Retinal pigment epithelial cell (primary cell): ENCODE results near the gene KDM7A.

Source experiments
- DNase-seq: peaks from one replicate; pipeline ENCODE4 v3.0.0-alpha.2; 2010; ENCODE audit warnings: low read depth
- H3K4me3 ChIP-seq: 2 replicates; pipeline ENCODE4 v1.5.1; 2011; ENCODE audit warnings: mild to moderate bottlenecking, low read length, control low read depth, moderate library complexity
- CTCF ChIP-seq: conservative IDR thresholded peaks from 2 replicates; pipeline ENCODE4 v1.5.1; 2011; ENCODE audit warnings: low read depth, low read length, control low read depth, inconsistent platforms

The KDM7A gene

DNA sequence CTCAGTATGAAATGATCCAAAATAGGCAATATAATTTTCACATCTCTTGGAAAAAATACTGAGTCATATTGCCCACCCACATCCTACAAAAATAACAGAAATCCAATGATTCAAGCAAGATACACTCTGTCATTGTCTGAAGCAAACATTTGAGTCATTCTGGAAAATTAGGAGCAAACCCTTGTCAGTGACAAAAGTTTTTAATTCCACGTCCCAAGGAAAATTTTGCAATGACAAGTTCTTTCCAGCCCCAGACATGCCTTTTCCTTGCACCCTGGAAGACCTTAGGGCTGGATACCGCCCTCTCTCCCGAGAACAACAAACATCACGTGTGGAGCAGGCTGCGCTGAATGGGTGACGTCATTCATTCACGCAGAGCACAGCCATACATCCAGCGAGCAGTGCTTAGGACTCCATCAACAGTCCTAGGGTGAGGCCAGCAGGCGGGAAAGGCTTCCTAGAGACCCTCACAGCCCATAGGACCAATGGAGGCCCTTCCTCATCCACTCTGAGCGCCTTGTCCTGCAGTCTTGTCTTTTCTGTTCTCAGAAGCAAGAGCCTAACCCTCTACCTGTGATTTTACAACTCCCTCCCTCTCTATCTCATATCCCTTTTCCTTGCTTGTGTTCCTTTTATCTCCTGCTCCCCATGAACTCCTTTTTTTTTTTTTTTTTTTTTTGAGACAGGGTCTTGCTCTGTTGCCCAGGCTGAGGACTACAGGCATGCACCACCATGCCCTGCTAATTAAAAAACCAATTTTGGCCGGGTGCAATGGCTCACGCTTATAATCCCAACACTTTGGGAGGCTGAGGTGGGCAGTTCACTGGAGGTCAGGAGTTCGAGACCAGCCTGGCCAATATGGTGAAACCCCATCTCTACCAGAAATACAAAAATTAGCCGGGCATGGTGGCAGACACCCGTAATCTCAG lies 23.5 kb upstream of the KDM7A start:
- DNase-seq: no peak
- no peak overlapping the region for H3K4me3 ChIP-seq
- TF ChIP-seq CTCF: no peak

- no peak for DNase-seq
- H3K4me3 ChIP-seq: no peak overlapping the region
- no peak for TF ChIP-seq CTCF
Observed at GRCh38 chr7:140197938-140198337, 21.2 kb upstream of the KDM7A start.

DNA sequence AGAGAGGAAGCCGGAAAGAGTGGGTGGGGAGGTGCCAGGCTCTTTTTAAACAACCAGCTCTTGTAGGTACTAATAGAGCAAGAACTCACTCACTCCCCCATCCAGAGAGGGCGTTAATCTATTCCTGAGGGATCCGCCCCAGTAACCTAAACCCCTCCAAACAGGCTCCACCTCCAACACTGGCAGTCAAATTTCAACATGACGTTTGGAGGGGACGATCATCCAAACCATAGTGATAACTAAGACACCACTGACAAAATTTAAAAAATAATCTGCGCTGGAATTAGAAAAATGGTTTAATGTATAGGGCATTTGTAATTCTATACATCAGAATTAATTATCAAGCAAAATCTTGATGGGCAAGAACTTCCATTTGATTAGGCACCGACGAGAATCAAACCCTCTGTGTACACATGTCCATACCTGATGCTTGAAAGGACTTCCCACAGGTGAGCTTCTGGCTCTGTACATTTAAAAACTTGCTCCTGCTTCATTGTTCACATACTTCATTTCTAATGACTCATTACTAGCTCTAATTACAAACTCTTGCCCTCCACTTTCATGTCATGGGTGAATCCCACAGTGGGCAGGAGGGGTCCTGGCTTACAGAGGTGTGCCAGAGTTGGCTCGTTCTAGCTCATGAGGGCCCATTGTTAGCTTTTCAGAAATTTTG lies 20.6 kb upstream of the KDM7A start:
- TF ChIP-seq CTCF: no peak
- no peak overlapping the region for H3K4me3 ChIP-seq
- DNase-seq: no peak

- H3K4me3 ChIP-seq: no peak overlapping the region
- DNase-seq: no peak
- no peak for TF ChIP-seq CTCF
Observed at GRCh38 chr7:140196361-140197217, 19.8 kb upstream of the KDM7A start.

DNA sequence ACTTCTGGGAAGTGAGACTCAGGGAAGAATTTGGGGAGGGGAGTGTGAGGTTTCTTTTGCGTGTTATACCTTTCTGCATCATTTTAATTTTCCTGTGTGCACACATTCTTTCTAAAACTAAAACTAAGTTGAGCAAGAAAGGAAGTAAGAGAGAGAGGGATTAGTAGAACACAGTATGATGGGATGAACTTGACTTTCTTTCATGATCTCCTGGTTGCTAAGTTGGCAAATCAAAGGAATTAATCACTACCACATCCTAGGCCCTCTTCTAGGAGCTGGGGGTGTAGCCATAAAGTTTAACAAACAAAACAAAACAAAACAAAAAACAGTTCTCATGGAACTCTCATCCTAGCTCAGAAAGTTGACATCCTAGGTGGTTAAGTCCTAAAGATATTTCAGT lies 19.1 kb upstream of the KDM7A start:
- TF ChIP-seq CTCF: no peak
- H3K4me3 ChIP-seq: no peak overlapping the region
- no peak for DNase-seq

DNA sequence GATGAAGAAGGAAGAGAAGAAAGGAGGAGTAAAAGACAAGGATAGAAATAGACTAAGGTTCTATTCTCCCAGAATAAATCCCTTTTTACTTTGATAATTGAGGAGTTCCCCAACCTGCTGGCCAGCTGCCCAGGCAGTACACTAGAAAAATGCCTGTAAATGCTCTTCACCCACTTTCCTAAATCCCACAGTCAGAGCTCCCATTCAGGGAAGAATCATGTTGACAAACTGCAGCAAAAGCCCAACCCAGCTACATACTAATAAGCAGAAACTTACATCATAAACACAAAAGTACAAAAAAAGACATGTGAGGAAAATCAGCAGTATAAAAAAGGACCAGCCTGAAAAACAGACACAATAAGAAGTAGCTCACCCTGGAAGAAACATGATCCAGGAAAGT lies 15.8 kb upstream of the KDM7A start:
- DNase-seq: no peak
- TF ChIP-seq CTCF: no peak
- H3K4me3 ChIP-seq: no peak overlapping the region
